T-cell (primary cell): Measurements from ENCODE around the gene ARSH. TPM values are rescaled to one million over a fixed set of nuclear protein-coding genes. Genes with fewer than 3 reads are reported as not detected.

Experiments
- ATAC-seq, 4 experiments: fragments of 200-7000 bp in 3 of 4; fragments of 150-1000 bp in 1 of 4; cut with Tn5 transposase; replicated peaks in 1 of 4; 1 replicate in 3 of 4; 2 replicates in 1 of 4; pipeline ENCODE4 v1.10.0; 2021; ENCODE audit warnings: moderate library complexity in 3 of 4, mild to moderate bottlenecking in 2 of 4, moderate number of reproducible peaks in 1 of 4
- CTCF ChIA-PET, 2 donors: fragments of 300-600 bp; sonication (Branson Sonifier 250); formaldehyde crosslinking; loops; one replicate each; lab custom pipeline; 2022; ENCODE audit warnings: antibody characterized with exemption in 2 of 2; lab: Charles Lee
- POLR2A ChIA-PET, 2 donors: fragments of 300-600 bp; sonication (Branson Sonifier 250); formaldehyde crosslinking; loops; one replicate each; lab custom pipeline; 2022; ENCODE audit warnings: antibody characterized with exemption in 2 of 2; lab: Charles Lee
- DNase-seq, 35 experiments: peaks; one replicate each; pipeline versions ENCODE4 v3.0.0 to v3.0.0-alpha.2; 2013 to 2023
- H3K27ac ChIP-seq: one replicate; pipeline ENCODE4 v1.5.1; 2013; ENCODE audit warnings: low read length
- H3K27me3 ChIP-seq, 2 experiments: replicated peaks in 1 of 2; 1 replicate in 1 of 2; 2 replicates in 1 of 2; pipeline versions ENCODE4 v1.6.1 to v1.7.0; 2013; ENCODE audit warnings: low read length in 1 of 2, mixed read lengths in 1 of 2; ENCODE audit not compliant: control insufficient read depth in 2 of 2, insufficient read depth in 2 of 2; ENCODE audit errors: extremely low read depth in 1 of 2
- H3K36me3 ChIP-seq, 2 donors: 1 replicate in 1 of 2; 2 replicates in 1 of 2; pipeline versions ENCODE4 v1.6.1 to v1.7.0; 2013; ENCODE audit warnings: low read length in 1 of 2; ENCODE audit not compliant: control insufficient read depth in 2 of 2, insufficient read depth in 1 of 2; ENCODE audit errors: extremely low read depth in 1 of 2
- H3K4me1 ChIP-seq, 2 experiments: 1 replicate in 1 of 2; 2 replicates in 1 of 2; pipeline versions ENCODE4 v1.6.1 to v1.7.0; 2013; ENCODE audit warnings: low read length in 2 of 2, mixed read lengths in 1 of 2; ENCODE audit not compliant: insufficient read depth in 2 of 2, control insufficient read depth in 1 of 2; ENCODE audit errors: extremely low read depth in 1 of 2
- H3K4me3 ChIP-seq, 2 donors: 1 replicate in 1 of 2; 2 replicates in 1 of 2; pipeline versions ENCODE4 v1.5.1 to v1.7.0; 2013; ENCODE audit warnings: mild to moderate bottlenecking in 2 of 2, low read length in 1 of 2, moderate library complexity in 1 of 2; ENCODE audit not compliant: control insufficient read depth in 1 of 2; ENCODE audit errors: extremely low read depth in 1 of 2
- H3K9me3 ChIP-seq: 2 replicates; pipeline ENCODE4 v1.7.0; 2013
- H3K27ac Mint-ChIP-seq, 2 donors: one replicate each; pipeline ENCODE4 v1.8.0; 2020 to 2021; ENCODE audit warnings: mild to moderate bottlenecking in 2 of 2, mixed read lengths in 2 of 2
- H3K27me3 Mint-ChIP-seq, 2 donors: one replicate each; pipeline ENCODE4 v1.8.0; 2021 to 2022; ENCODE audit warnings: mixed read lengths in 2 of 2
- H3K36me3 Mint-ChIP-seq: one replicate; pipeline ENCODE4 v1.8.0; 2021; ENCODE audit warnings: mixed read lengths
- H3K4me1 Mint-ChIP-seq, 3 donors: one replicate each; pipeline ENCODE4 v1.8.0; 2020 to 2022; ENCODE audit warnings: mixed read lengths in 3 of 3, mild to moderate bottlenecking in 1 of 3
- H3K4me3 Mint-ChIP-seq, 3 donors: one replicate each; pipeline ENCODE4 v1.8.0; 2020 to 2022; ENCODE audit warnings: mild to moderate bottlenecking in 3 of 3, mixed read lengths in 3 of 3, moderate library complexity in 3 of 3
- H3K9me3 Mint-ChIP-seq, 3 donors: one replicate each; pipeline ENCODE4 v1.8.0; 2020 to 2022; ENCODE audit warnings: mixed read lengths in 3 of 3
- WGBS: methylation state at CpG from one replicate; pipeline ENCODE4 v1.1.5; 2013; ENCODE audit warnings: missing lambda C conversion rate; ENCODE audit not compliant: insufficient coverage; 5-methylcytosine and 5-hydroxymethylcytosine counted together
- total RNA-seq, 35 experiments: library from RNA in 6 of 35; stranded (reverse) in 6 of 35; fragments of 120-200 nt in 1 of 35; gene quantifications; one replicate each; pipeline versions ENCODE4 v1.2.1 to v1.2.4 and lab custom pipeline; 2013 to 2026

Gene ARSH
- total RNA-seq, 5 donors from 2014 or later (not counting 1 experiment from before 2014, with no cell fraction given): not detected

GRCh38 chrX:2965965-2966364 lies 40.4 kb upstream of the ARSH start:
- Mint-ChIP-seq H3K36me3 (no peaks in the 10 kb centered on the region), H3K27me3 (peaks cover 0 to 6% of the 10 kb centered on the region in 2 donors), H3K27ac (no peak overlapping the region), H3K4me3 (no peak overlapping the region), H3K9me3 (no peaks in the 10 kb centered on the region), H3K4me1 (peaks cover 0 to 4% (median 3%) of the 10 kb centered on the region in 3 donors)
- Histone ChIP-seq H3K4me1 (no peaks in the 10 kb centered on the region), H3K27ac (no peak overlapping the region), H3K9me3 (no peaks in the 10 kb centered on the region), H3K4me3 (no peak overlapping the region), H3K36me3 (no peaks in the 10 kb centered on the region), H3K27me3 (no peaks in the 10 kb centered on the region)
- ATAC-seq (no peak), DNase-seq (no peak)
- CTCF ChIA-PET: no interaction called here
- POLR2A ChIA-PET: no interaction called here
- whole genome bisulfite sequencing: no CpG with 5 or more reads among the region's 6 CpGs

- no peak for DNase-seq
- no peak for ATAC-seq
- no CpG with 5 or more reads among the region's 3 CpGs for WGBS
- H3K4me1 Mint-ChIP-seq: peaks cover 0 to 4% (median 3%) of the 10 kb centered on the region in 3 donors
- H3K27ac Mint-ChIP-seq: no peak overlapping the region
- Histone ChIP-seq H3K9me3 (no peaks in the 10 kb centered on the region), H3K36me3 (no peaks in the 10 kb centered on the region), H3K4me1 (no peaks in the 10 kb centered on the region), H3K27ac (no peak overlapping the region), H3K27me3 (peaks cover 0 to 6% of the 10 kb centered on the region in 2 experiments), H3K4me3 (no peak overlapping the region)
- no peaks in the 10 kb centered on the region for H3K9me3 Mint-ChIP-seq
- no peaks in the 10 kb centered on the region for H3K36me3 Mint-ChIP-seq
- ChIA-PET POLR2A (no interaction called here), CTCF (no interaction called here)
- H3K27me3 Mint-ChIP-seq: peaks cover 2 to 15% of the 10 kb centered on the region in 2 donors
- peak overlapping the region in 1 of 3 donors; percentile 54 for H3K4me3 Mint-ChIP-seq
Measured at GRCh38 chrX:2967012-2967411, 39.3 kb upstream of the ARSH start.

- H3K27ac ChIP-seq: no peak overlapping the region
- no peaks in the 10 kb centered on the region for H3K4me1 ChIP-seq
- peaks cover 0 to 6% of the 10 kb centered on the region in 2 experiments for H3K27me3 ChIP-seq
- H3K9me3 Mint-ChIP-seq: no peaks in the 10 kb centered on the region
- no peaks in the 10 kb centered on the region for H3K36me3 Mint-ChIP-seq
- DNase-seq: no peak
- no peaks in the 10 kb centered on the region for H3K9me3 ChIP-seq
- H3K27ac Mint-ChIP-seq: no peak overlapping the region
- peak overlapping the region in 2 of 3 donors; percentile 54 to 66 for H3K4me3 Mint-ChIP-seq
- H3K36me3 ChIP-seq: no peaks in the 10 kb centered on the region
- 92% methylated on average over 2 of the region's 14 CpGs for WGBS
- H3K4me1 Mint-ChIP-seq: peaks cover 0 to 4% (median 3%) of the 10 kb centered on the region in 3 donors
- H3K27me3 Mint-ChIP-seq: peaks cover 2 to 14% of the 10 kb centered on the region in 2 donors
- no peak for ATAC-seq
- POLR2A ChIA-PET: no interaction called here
- H3K4me3 ChIP-seq: no peak overlapping the region
- CTCF ChIA-PET: no interaction called here
Measured at GRCh38 chrX:2967584-2967983, 38.8 kb upstream of the ARSH start.

DNA sequence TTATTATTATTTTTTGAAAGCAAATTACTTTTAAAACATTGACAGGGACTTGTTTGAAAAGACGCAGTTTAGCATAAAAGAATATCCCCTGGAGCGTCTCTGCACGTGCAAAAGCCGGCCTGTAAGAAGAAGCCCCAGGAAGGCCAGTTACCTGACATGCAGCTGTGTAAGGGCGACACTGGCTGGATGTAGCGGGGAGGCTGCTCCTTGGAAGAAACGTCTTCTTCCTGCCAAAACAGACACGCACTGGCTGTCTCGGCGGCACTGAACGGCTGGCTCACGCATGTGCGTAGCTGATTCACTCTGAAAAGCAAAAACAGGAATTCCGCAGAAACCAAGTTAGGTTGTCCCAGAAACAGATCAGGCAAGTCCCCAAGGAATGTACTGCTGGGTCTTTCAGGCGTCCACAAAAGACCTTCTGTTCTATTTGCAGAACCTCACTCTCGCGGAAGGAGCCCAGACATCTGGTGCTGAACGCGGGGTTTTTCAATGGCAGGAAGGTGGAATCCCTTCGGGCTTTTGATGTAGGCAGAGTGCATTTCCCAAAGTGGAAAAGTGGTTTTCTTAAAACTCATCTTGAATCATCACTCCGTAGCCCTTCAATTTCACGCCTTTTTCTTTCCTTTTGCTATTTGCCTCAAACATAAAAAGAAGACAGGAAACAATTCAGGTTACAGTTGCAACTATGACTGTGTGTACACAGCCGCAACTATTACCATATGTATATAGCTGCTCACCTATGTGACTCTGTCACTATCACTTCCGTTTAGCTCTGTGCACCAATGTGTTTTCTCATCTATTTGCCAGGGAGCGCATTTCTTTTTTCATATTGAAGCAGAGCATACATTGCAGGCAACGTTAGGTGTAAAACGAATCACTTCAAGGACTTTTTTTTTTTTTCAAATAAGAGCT lies 38.1 kb upstream of the ARSH start:
- ATAC-seq (peak in 3 of 4 experiments; percentile 45 to 69 (median 65)), DNase-seq (peak in 1 of 35 experiments; percentile 1)
- Histone ChIP-seq H3K4me1 (no peaks in the 10 kb centered on the region), H3K9me3 (no peaks in the 10 kb centered on the region), H3K36me3 (no peaks in the 10 kb centered on the region), H3K27ac (no peak overlapping the region), H3K27me3 (peaks cover 0 to 9% of the 10 kb centered on the region in 2 experiments), H3K4me3 (peak overlapping the region; percentile 19 to 24)
- peak overlapping the region; percentile 54 to 73 (median 66) for H3K4me3 Mint-ChIP-seq
- 29% methylated on average over 11 of the region's 27 CpGs for WGBS
- peaks cover 0 to 4% (median 3%) of the 10 kb centered on the region in 3 donors for H3K4me1 Mint-ChIP-seq
- H3K27ac Mint-ChIP-seq: no peak overlapping the region
- no peaks in the 10 kb centered on the region for H3K36me3 Mint-ChIP-seq
- peaks cover 2 to 14% of the 10 kb centered on the region in 2 donors for H3K27me3 Mint-ChIP-seq
- CTCF ChIA-PET: no interaction called here
- H3K9me3 Mint-ChIP-seq: no peaks in the 10 kb centered on the region
- POLR2A ChIA-PET: no interaction called here

DNA sequence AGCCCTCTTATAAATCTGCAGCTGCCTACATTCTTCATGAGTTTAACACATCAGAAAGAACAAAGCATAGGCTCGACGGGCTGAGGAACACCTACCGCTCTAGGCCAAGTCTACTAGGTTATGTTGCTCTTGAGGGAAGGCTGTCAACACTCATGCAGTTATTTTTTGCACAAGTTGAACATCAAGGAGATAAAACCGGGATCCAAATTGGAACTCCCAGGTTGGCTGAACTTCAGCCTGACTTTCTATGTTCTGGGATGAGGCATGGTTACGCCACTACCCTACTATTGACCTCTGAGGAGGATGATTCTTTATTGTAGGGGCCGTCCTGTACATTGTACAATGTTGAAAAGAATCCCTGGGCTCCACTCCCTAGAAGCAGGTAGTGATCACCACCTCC lies 37.3 kb upstream of the ARSH start:
- no peak for DNase-seq
- no peaks in the 10 kb centered on the region for H3K36me3 Mint-ChIP-seq
- WGBS: no CpG with 5 or more reads among the region's 6 CpGs
- no peaks in the 10 kb centered on the region for H3K9me3 ChIP-seq
- H3K4me3 Mint-ChIP-seq: peak overlapping the region in 1 of 3 donors; percentile 54
- H3K27ac Mint-ChIP-seq: no peak overlapping the region
- CTCF ChIA-PET: no interaction called here
- POLR2A ChIA-PET: no interaction called here
- H3K4me1 Mint-ChIP-seq: peaks cover 0 to 4% (median 3%) of the 10 kb centered on the region in 3 donors
- peaks cover 0 to 9% of the 10 kb centered on the region in 2 experiments for H3K27me3 ChIP-seq
- no peak for ATAC-seq
- H3K9me3 Mint-ChIP-seq: no peaks in the 10 kb centered on the region
- no peaks in the 10 kb centered on the region for H3K36me3 ChIP-seq
- H3K4me3 ChIP-seq: no peak overlapping the region
- peaks cover 2 to 14% of the 10 kb centered on the region in 2 donors for H3K27me3 Mint-ChIP-seq
- H3K27ac ChIP-seq: no peak overlapping the region
- no peaks in the 10 kb centered on the region for H3K4me1 ChIP-seq

- Histone ChIP-seq H3K36me3 (no peaks in the 10 kb centered on the region), H3K4me3 (no peak overlapping the region), H3K4me1 (no peaks in the 10 kb centered on the region), H3K9me3 (no peaks in the 10 kb centered on the region), H3K27ac (no peak overlapping the region), H3K27me3 (peaks cover 0 to 9% of the 10 kb centered on the region in 2 experiments)
- ChIA-PET CTCF (no interaction called here), POLR2A (no interaction called here)
- H3K36me3 Mint-ChIP-seq: no peaks in the 10 kb centered on the region
- peaks cover 0 to 4% (median 3%) of the 10 kb centered on the region in 3 donors for H3K4me1 Mint-ChIP-seq
- peaks cover 2 to 14% of the 10 kb centered on the region in 2 donors for H3K27me3 Mint-ChIP-seq
- H3K27ac Mint-ChIP-seq: no peak overlapping the region
- H3K9me3 Mint-ChIP-seq: no peaks in the 10 kb centered on the region
- 93% methylated on average over 5 of the region's 6 CpGs for WGBS
- no peak for ATAC-seq
- no peak overlapping the region for H3K4me3 Mint-ChIP-seq
- no peak for DNase-seq
Measured at GRCh38 chrX:2972391-2972790, 34.0 kb upstream of the ARSH start.
